Measurements from ENCODE around the gene TPST2. TPM values are rescaled to one million over a fixed set of nuclear protein-coding genes. Genes with fewer than 3 reads are reported as not detected.

Gene TPST2
- total RNA-seq, 1 experiment from 2014 or later: 50.1 TPM

DNA sequence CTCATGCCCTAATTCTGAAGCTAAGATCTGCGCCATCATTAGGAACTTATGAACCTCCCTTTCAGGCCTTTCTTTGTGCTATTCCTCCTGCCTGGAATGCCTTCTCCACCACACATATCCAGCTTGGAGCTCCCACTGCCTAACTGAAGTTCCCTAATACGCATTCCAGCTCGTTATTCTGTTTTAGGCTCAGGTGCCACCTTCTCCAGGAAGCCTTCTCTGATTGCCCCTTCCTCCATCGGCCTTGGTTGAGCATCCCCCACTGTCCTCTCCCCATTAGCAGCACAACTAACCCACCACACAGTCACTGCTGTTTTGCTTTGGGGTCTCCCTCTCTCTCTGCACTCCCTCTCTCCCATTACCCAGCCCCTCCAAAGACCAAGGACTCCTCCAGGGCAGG, 22.7 kb upstream of the TPST2 start:
- H3K4me3 Mint-ChIP-seq: peak overlapping the region in 1 of 2 experiments; percentile 37; a peak in 2 of 5 replicates
- no peak overlapping the region for H3K56ac ChIP-seq (ENCODE audit: insufficient read length, low read depth, low read length)
- H3K9me3 Mint-ChIP-seq: peaks cover 0 to 2% of the 10 kb centered on the region in 2 experiments; a peak in 1 of 5 replicates

More for the DNA sequence above, 22.7 kb upstream of the TPST2 start:
- Histone ChIP-seq H3K27me3 (ENCODE audit: insufficient read depth, low read length) (peaks cover 6% of the 10 kb centered on the region; the same call in 1 of the 2 replicates), H3K79me2 (ENCODE audit: insufficient read depth, low read length) (no peaks in the 10 kb centered on the region), H3K9ac (ENCODE audit: extremely low read depth, insufficient read length, low read length) (no peak overlapping the region), H3K18ac (ENCODE audit: insufficient read length, low read depth, low read length) (no peak overlapping the region), H3K27ac (ENCODE audit: insufficient read length, low read depth, low read length) (no peak overlapping the region), H3K4me2 (ENCODE audit: insufficient read depth, insufficient read length, low read length) (peak overlapping the region; percentile 23), H3K4ac (ENCODE audit: low read depth, low read length) (no peak overlapping the region), H4K20me1 (ENCODE audit: control insufficient read depth, insufficient read depth, insufficient read length) (no peaks in the 10 kb centered on the region), H2AK5ac (ENCODE audit: insufficient read length, low read length) (no peak overlapping the region), H2BK20ac (ENCODE audit: low read depth, low read length, poor library complexity, severe bottlenecking) (no peak overlapping the region), H3K4me1 (ENCODE audit: insufficient read depth, low read length) (peaks cover 36% of the 10 kb centered on the region), H3K23me2 (ENCODE audit: insufficient read length, low read depth, low read length, poor library complexity, severe bottlenecking) (no peaks in the 10 kb centered on the region), H4K91ac (ENCODE audit: insufficient read length, low read depth, low read length) (no peak overlapping the region), H3T11ph (ENCODE audit: low read length) (no peak overlapping the region), H3K23ac (ENCODE audit: insufficient read length, low read depth, low read length) (no peak overlapping the region), H2AFZ (ENCODE audit: low read length) (no peak overlapping the region), H3K79me1 (ENCODE audit: insufficient read depth, low read depth, low read length, poor library complexity, severe bottlenecking) (no peaks in the 10 kb centered on the region), H2BK120ac (ENCODE audit: low read depth, low read length, poor library complexity, severe bottlenecking) (no peak overlapping the region), H2BK12ac (ENCODE audit: insufficient read length, low read depth, low read length) (no peak overlapping the region), H2BK5ac (ENCODE audit: insufficient read length, low read length) (no peak overlapping the region), H4K8ac (replicated peaks; ENCODE audit: insufficient read length, low read depth, low read length) (no peak overlapping the region), H2BK15ac (ENCODE audit: low read depth, low read length) (no peak overlapping the region), H3K9me3 (ENCODE audit: control insufficient read depth, low read depth, low read length) (no peaks in the 10 kb centered on the region), H3K14ac (ENCODE audit: insufficient read depth, low read length) (no peak overlapping the region), H4K5ac (ENCODE audit: insufficient read length, low read depth, low read length) (no peak overlapping the region)
- peaks cover 69% of the 10 kb centered on the region for H3K27me3 Mint-ChIP-seq (ENCODE audit: low read depth)
- TF ChIP-seq, protein P1, sequence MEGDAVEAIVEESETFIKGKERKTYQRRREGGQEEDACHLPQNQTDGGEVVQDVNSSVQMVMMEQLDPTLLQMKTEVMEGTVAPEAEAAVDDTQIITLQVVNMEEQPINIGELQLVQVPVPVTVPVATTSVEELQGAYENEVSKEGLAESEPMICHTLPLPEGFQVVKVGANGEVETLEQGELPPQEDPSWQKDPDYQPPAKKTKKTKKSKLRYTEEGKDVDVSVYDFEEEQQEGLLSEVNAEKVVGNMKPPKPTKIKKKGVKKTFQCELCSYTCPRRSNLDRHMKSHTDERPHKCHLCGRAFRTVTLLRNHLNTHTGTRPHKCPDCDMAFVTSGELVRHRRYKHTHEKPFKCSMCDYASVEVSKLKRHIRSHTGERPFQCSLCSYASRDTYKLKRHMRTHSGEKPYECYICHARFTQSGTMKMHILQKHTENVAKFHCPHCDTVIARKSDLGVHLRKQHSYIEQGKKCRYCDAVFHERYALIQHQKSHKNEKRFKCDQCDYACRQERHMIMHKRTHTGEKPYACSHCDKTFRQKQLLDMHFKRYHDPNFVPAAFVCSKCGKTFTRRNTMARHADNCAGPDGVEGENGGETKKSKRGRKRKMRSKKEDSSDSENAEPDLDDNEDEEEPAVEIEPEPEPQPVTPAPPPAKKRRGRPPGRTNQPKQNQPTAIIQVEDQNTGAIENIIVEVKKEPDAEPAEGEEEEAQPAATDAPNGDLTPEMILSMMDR (conservative IDR thresholded peaks at IDR 0.05): no peak
- DNase-seq: no peak
- peaks cover 75 to 84% of the 10 kb centered on the region in 2 experiments for H3K4me1 Mint-ChIP-seq
- WGBS (ENCODE audit: extremely low coverage, insufficient read length, low lambda C conversion rate): no CpG with 5 or more reads among the region's 4 CpGs
- H3K36me3 Mint-ChIP-seq (ENCODE audit: insufficient read depth in 1 of 3, low read depth in 3 of 3): no peaks in the 10 kb centered on the region; a peak in 1 of 7 replicates
- H3K27ac Mint-ChIP-seq: peak overlapping the region in 1 of 3 experiments; percentile 87; a peak in 1 of 7 replicates

All from H9 (cell line).